ENCODE results near the gene PGAM5. TPM values are rescaled to one million over a fixed set of nuclear protein-coding genes. Genes with fewer than 3 reads are reported as not detected.

The PGAM5 gene
- total RNA-seq, 2 experiments from 2014 or later: 54.3 to 56.4 TPM

DNA sequence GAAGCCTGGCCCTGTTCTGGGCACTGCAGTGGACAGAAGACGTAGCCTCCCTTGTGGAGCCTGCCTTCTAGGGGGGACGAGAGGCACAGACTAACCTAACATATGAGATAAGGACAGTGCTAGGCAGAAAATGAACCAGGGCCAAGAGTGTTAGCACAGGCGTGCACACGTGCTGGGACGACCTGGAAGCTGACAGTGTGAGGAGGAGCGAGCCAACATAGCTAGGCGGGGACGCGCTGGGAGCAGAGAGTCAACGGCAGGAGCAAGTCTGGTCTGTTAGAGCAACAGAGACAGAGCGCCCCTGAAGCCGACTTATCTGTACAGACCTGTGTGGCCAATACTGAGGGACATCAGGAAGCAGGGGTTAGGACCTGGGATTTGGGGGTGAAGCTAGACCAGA is 15.2 kb upstream of the PGAM5 start:
- H3K9me3 Mint-ChIP-seq: no peaks in the 10 kb centered on the region
- no peak for DNase-seq
- no peak overlapping the region for H3K4me3 Mint-ChIP-seq
- peaks cover 27% of the 10 kb centered on the region for H3K36me3 Mint-ChIP-seq
- H3K4me1 Mint-ChIP-seq (ENCODE audit: low read depth): peaks cover 2% of the 10 kb centered on the region
- no peaks in the 10 kb centered on the region for H3K27me3 Mint-ChIP-seq
- ChIA-PET CTCF (no interaction called here), POLR2A (interaction anchor here (1.2 kb wide), 1 partner anchor 15 kb away, joined by 3 read pairs; the partner anchor contains the start of gene PGAM5)
- no peak overlapping the region for H3K27ac Mint-ChIP-seq
- intact Hi-C loops (cut with micrococcal nuclease): no loop called here

DNA sequence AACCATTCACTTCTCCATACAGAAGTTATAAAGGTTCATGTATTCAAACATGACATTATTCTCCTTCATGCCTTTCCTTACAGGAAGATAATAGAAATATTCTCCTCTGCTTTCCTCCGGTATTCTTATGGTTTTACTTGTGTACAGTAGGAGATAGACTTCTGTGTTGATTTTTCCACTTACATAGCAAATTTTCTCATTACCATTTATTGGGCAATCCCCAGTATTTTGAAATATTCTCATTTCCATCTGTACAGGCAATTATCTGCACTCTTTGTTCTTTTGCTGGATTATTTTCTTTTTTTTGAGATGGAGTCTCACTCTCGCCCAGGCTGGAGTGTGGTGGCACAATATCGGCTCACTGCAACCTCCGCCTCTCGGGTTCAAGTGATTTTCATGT is 12.3 kb upstream of the PGAM5 start:
- H3K4me3 Mint-ChIP-seq: no peak overlapping the region

DNA sequence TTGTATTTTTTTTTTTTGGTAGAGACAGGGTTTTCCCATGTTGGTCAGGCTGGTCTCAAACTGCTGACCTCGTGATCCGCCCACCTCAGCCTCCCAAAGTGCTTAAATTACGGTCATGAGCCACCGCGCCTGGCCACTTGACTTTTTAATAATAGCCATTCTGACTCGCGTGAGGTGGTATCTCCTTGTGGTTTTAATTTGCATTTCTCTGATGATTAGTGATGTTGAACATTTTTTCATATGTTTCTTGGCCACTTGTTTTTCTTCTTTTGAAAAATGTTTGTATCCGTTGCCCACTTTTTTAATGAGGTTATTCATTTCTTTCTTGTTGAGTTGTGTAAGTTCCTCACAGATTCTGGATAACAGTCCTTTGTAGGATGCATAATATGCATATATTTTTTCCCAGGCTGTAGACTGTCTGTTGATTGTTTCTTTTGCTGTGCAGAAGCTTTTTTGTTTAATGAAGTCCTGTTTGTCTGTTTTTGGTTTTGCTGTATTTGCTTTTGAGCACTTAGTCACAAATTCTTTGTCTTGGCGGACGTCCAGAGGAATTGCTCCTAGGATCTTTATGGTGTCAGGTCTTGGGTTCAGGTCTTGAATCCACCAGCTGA is 10.3 kb upstream of the PGAM5 start:
- no peaks in the 10 kb centered on the region for H3K27me3 Mint-ChIP-seq
- no peak overlapping the region for H3K4me3 Mint-ChIP-seq
- ChIA-PET CTCF (no interaction called here), POLR2A (interaction anchor here (0.6 kb wide), 1 partner anchor 40 kb away, joined by 4 read pairs; no protein-coding TSS in a partner anchor)
- intact Hi-C loops (cut with micrococcal nuclease): no loop called here
- no peak overlapping the region for H3K27ac Mint-ChIP-seq
- H3K9me3 Mint-ChIP-seq: no peaks in the 10 kb centered on the region
- DNase-seq: no peak
- H3K4me1 Mint-ChIP-seq (ENCODE audit: low read depth): peaks cover 2% of the 10 kb centered on the region
- peaks cover 34% of the 10 kb centered on the region for H3K36me3 Mint-ChIP-seq

More for the DNA sequence above, 12.3 kb upstream of the PGAM5 start:
- Mint-ChIP-seq H3K9me3 (no peaks in the 10 kb centered on the region), H3K36me3 (peaks cover 26% of the 10 kb centered on the region), H3K27ac (no peak overlapping the region), H3K27me3 (no peaks in the 10 kb centered on the region), H3K4me1 (ENCODE audit: low read depth) (peaks cover 2% of the 10 kb centered on the region)
- intact Hi-C loops (cut with micrococcal nuclease): no loop called here
- ChIA-PET CTCF (no interaction called here), POLR2A (interaction anchor here (0.7 kb wide), 1 partner anchor 100 kb away, joined by 3 read pairs; no protein-coding TSS in a partner anchor)
- no peak for DNase-seq

DNA sequence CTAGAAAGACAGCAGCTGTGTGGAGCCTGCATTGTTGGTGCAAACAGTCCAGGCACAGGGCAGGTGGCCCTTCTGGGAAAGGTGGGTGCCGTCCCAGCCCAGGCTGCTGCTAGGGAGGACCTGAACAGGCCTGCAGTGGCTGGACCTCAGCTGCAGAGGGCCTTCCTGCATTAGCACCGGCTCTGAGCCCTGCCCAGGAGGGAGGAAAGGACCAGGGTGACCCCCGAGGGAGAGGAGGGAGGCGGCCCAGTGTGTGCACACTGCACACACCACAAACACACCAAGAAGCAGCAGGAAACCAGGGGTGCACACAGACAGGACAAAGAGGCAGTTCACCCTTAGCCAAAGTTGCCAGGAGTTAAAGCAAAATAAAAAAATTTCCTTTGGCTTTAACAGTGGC is 8.0 kb upstream of the PGAM5 start:
- ChIA-PET CTCF (no interaction called here), POLR2A (no interaction called here)
- Mint-ChIP-seq H3K4me1 (ENCODE audit: low read depth) (peaks cover 2% of the 10 kb centered on the region), H3K4me3 (no peak overlapping the region), H3K36me3 (peaks cover 32% of the 10 kb centered on the region), H3K27me3 (no peaks in the 10 kb centered on the region), H3K27ac (no peak overlapping the region), H3K9me3 (peaks cover 5% of the 10 kb centered on the region)
- intact Hi-C loops (cut with micrococcal nuclease): no loop called here
- DNase-seq: no peak

DNA sequence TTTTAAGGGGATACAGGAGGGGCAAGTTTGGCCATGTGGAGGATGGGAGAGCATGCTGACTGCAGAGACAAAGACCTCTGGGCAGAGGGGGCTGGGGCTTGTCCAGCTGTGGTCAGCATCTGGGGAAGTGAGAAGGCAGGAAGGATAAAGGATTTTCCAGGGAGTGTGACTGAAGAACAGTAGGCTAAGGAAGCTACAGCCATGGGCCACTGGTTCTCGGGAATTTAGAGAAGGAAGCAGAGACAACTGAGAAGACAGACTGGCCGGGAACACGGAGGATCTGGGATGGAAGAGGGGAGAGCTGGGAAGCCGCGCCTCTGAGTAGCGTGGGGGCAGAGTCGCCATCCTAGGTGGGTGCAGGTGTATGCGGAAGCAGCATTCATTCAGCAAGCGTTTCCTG is 7.0 kb upstream of the PGAM5 start:
- Mint-ChIP-seq H3K27me3 (no peaks in the 10 kb centered on the region), H3K27ac (no peak overlapping the region), H3K4me3 (no peak overlapping the region), H3K9me3 (peaks cover 11% of the 10 kb centered on the region), H3K4me1 (ENCODE audit: low read depth) (peaks cover 2% of the 10 kb centered on the region), H3K36me3 (peaks cover 34% of the 10 kb centered on the region)
- ChIA-PET CTCF (no interaction called here), POLR2A (no interaction called here)
- DNase-seq: no peak
- intact Hi-C loops (cut with micrococcal nuclease): no loop called here

DNA sequence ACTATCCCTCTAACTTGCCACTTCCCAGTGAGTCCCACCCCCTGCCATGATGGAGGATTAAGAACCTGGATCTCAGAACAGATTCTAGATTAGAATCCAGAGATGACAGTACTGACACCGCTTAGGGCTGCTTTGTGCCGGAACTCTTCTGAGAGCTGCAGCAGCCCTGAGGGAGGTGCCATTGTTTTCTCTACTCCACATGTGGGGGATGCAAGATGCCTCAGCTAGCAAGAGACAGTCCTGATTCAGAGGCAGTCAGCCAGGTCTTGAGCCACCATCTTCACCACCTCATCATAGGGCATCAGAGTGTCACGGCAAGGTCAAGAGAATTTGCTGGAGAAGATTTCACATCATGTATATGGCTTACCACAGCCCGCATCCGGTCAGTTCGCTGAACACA is 3.4 kb upstream of the PGAM5 start:
- Mint-ChIP-seq H3K4me1 (ENCODE audit: low read depth) (peaks cover 7% of the 10 kb centered on the region), H3K4me3 (no peak overlapping the region), H3K9me3 (peaks cover 11% of the 10 kb centered on the region), H3K36me3 (peaks cover 26% of the 10 kb centered on the region), H3K27ac (no peak overlapping the region), H3K27me3 (no peaks in the 10 kb centered on the region)
- intact Hi-C loops (cut with micrococcal nuclease): no loop called here
- CTCF ChIA-PET: no interaction called here
- POLR2A ChIA-PET: no interaction called here
- DNase-seq: no peak

DNA sequence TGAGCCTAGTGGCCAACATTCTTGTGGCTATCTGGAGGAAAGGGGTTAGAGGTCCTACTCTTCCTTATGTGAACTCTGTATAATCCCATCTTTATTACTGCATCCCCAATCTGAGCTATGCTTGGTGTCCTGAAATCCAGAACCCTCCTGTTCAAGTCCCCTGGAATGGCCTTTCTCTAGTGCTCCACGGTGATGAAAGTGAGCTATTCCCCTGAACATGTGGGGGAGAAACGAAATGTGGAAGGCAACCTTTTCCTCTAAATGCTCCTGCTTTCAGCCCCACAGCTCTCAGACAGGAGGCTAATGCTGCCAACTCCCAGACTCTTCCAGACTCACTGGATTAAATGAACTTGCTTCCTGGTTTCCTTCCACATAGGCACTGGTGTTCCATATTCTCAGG is 2.5 kb upstream of the PGAM5 start:
- Mint-ChIP-seq H3K27ac (no peak overlapping the region), H3K4me1 (ENCODE audit: low read depth) (peaks cover 14% of the 10 kb centered on the region), H3K36me3 (peaks cover 26% of the 10 kb centered on the region), H3K27me3 (no peaks in the 10 kb centered on the region), H3K4me3 (no peak overlapping the region), H3K9me3 (peaks cover 11% of the 10 kb centered on the region)
- ChIA-PET CTCF (no interaction called here), POLR2A (interaction anchor here (0.9 kb wide), 1 partner anchor 33 kb away, joined by 3 read pairs; no protein-coding TSS in a partner anchor)
- intact Hi-C loops (cut with micrococcal nuclease): no loop called here
- no peak for DNase-seq

DNA sequence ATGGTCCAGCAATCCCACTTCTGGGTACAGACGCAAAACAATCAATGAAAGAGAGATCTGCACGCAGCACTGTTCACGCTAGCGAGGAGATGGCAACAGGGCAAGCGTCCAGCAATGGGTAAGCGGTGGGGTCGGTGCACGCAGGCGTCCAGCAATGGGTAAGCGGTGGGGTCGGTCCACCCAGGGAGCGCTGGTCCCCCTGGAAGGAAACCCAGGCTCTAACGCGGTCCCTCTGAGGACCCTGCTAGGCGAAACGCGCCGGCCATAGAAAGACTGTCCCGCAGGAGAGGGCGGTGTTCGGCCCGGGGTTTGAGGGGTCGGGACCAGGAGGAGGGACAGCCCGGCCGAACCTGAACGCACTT is 618 bp upstream of the PGAM5 start:
- CTCF ChIA-PET: interaction anchor here (0.6 kb wide), 1 partner anchor 195 kb away, joined by 3 read pairs; no protein-coding TSS in a partner anchor

DNA sequence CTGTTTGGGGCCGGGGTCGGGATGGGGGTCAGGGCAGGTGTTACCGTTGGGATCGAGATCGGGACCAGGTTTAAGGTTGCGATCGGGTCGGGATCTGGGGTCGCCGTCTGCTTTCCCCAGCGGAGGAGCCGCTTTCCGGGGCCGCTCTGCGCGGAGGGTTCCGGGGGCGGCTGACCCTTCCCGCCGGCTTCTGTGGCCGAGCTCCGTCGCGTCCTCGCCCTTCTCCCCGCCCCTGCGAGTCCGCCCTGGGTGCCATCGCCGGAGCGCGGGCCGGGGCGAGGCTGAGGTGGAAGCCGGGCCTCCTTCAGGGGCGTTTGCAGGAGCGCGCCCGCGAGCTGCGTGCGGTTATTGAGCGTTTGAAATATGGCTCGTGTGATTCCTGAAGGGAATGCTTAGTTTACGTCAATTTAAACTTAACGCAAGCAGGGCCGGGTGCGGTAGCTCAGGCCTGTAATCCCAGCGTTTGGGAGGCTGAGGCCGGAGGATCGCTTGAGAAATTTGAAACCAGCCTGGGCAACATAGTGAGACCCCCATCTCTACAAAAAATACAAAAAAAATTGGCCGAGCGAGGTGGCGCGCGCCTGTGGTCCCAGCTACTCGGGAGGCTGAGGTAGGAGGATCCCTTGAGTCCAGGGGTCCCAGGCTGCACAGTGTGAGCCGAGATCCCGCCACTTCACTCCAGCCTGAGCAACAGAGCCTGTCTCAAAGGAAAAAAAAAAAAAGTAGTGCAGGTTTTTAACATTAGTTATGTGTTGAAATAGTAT is 620 bp downstream of the PGAM5 start:
- peaks cover 11% of the 10 kb centered on the region for H3K9me3 Mint-ChIP-seq
- H3K4me3 Mint-ChIP-seq: peak overlapping the region; percentile 81
- H3K36me3 Mint-ChIP-seq: peaks cover 28% of the 10 kb centered on the region
- peak; percentile 44 for DNase-seq
- ChIA-PET POLR2A (interaction anchor here (1.0 to 2.2 kb wide), 4 partner anchors 10 to 49 kb away, joined by 3 to 12 read pairs (median 4); no protein-coding TSS in a partner anchor), CTCF (interaction anchor here (0.7 kb wide), 1 partner anchor 58 kb away, joined by 3 read pairs; no protein-coding TSS in a partner anchor)
- intact Hi-C loops (cut with micrococcal nuclease): loop anchor here (2.0 kb wide), 1 partner anchor 326 kb away; the partner anchor contains the start of gene ZNF84
- H3K27me3 Mint-ChIP-seq: no peaks in the 10 kb centered on the region
- H3K27ac Mint-ChIP-seq: peak overlapping the region; percentile 54
- H3K4me1 Mint-ChIP-seq (ENCODE audit: low read depth): peaks cover 23% of the 10 kb centered on the region

More for the DNA sequence above, 618 bp upstream of the PGAM5 start:
- Mint-ChIP-seq H3K4me1 (ENCODE audit: low read depth) (peaks cover 23% of the 10 kb centered on the region), H3K9me3 (peaks cover 11% of the 10 kb centered on the region), H3K27me3 (no peaks in the 10 kb centered on the region), H3K27ac (peak overlapping the region; percentile 86), H3K4me3 (peak overlapping the region; percentile 83), H3K36me3 (peaks cover 27% of the 10 kb centered on the region)
- intact Hi-C loops (cut with micrococcal nuclease): loop anchor here (1.0 to 2.0 kb wide), 4 partner anchors 23 to 370 kb away; partner anchors contain the start of genes POLE, PXMP2, ZNF140 and ZNF84
- peak; percentile 22 for DNase-seq
- POLR2A ChIA-PET: interaction anchor here (0.6 to 2.2 kb wide), 5 partner anchors 11 to 50 kb away, joined by 3 to 12 read pairs (median 3); partner anchors contain the start of gene POLE

DNA sequence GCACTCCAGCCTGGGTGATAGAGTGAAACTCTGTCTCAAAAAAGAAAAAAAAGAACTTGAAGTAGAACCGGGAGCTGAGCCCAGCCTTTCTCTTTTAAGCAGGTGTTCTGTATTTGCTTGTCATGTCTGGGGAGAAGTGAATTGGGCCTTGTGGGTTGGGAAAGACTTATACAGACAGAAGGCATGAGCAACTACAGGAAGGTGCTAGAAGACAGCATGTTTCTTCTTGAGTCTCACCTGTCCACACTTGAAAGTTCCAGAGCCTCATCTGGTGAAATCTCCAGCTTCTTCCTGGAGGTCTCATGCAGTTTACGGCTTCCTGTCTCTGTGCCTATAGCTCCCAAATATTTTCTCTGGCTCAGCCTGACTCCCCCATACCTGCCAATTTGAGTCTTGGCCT is 2.5 kb downstream of the PGAM5 start:
- H3K36me3 Mint-ChIP-seq: peaks cover 29% of the 10 kb centered on the region
- H3K27me3 Mint-ChIP-seq: no peaks in the 10 kb centered on the region
- POLR2A ChIA-PET: no interaction called here
- H3K27ac Mint-ChIP-seq: no peak overlapping the region
- peaks cover 4% of the 10 kb centered on the region for H3K9me3 Mint-ChIP-seq
- H3K4me3 Mint-ChIP-seq: no peak overlapping the region
- CTCF ChIA-PET: interaction anchor here (0.8 kb wide), 1 partner anchor 17 kb away, joined by 3 read pairs; no protein-coding TSS in a partner anchor
- no peak for DNase-seq
- peaks cover 23% of the 10 kb centered on the region for H3K4me1 Mint-ChIP-seq (ENCODE audit: low read depth)
- intact Hi-C loops (cut with micrococcal nuclease): no loop called here

DNA sequence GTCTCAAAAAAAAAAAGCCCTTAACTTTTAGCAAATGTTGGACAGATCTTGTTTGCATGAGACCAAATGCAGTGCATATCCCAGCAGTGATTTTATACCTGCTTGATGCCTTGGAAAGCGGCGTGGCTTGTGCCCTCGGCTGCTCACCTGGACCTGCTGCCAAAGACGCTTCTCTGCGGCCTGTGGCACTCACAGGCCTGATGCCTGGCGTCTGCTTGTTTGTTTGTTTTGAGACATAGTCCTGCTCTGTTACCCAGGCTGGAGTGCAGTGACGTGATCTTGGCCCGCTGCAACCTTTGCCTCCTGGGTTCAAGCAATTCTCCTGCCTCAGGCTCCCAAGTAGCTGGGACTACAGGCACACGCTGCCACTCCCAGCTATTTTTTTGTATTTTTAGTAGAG is 5.2 kb downstream of the PGAM5 start:
- Mint-ChIP-seq H3K27me3 (no peaks in the 10 kb centered on the region), H3K27ac (no peak overlapping the region), H3K4me1 (ENCODE audit: low read depth) (peaks cover 20% of the 10 kb centered on the region), H3K9me3 (no peaks in the 10 kb centered on the region), H3K4me3 (no peak overlapping the region), H3K36me3 (peaks cover 41% of the 10 kb centered on the region)
- CTCF ChIA-PET: no interaction called here
- POLR2A ChIA-PET: no interaction called here
- DNase-seq: no peak
- intact Hi-C loops (cut with micrococcal nuclease): no loop called here

DNA sequence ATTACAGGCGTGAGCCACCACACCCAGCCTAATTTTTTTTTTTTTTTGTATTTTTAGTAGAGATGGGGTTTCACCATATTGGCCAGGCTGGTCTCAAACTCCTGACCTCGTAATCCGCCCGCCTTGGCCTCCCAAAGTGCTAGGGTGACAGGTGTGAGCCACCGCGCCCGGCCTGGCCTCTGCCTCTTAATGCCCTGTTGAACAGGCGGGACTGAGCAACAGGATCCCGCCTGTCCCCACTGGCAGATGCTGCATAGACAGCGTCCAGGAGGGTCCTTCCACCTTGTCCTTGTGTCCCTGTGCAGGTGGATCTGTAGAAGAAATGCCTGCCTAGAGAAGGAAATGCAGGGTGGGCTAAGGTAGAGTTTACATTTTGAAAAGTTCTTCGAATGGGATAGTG is 5.7 kb downstream of the PGAM5 start:
- Mint-ChIP-seq H3K27ac (no peak overlapping the region), H3K27me3 (no peaks in the 10 kb centered on the region), H3K36me3 (peaks cover 45% of the 10 kb centered on the region), H3K4me1 (ENCODE audit: low read depth) (peaks cover 20% of the 10 kb centered on the region), H3K4me3 (no peak overlapping the region), H3K9me3 (no peaks in the 10 kb centered on the region)
- no peak for DNase-seq
- ChIA-PET POLR2A (no interaction called here), CTCF (no interaction called here)
- intact Hi-C loops (cut with micrococcal nuclease): no loop called here
